Prostate gland (tissue), 2 donors: ENCODE results near the gene LPP.

Source experiments
- POLR2A ChIP-seq: fragments of 450-650 bp; IDR thresholded peaks from one replicate; pipeline ENCODE4 v1.6.1; 2016; ENCODE audit warnings: antibody characterized with exemption, mild to moderate bottlenecking
- TF ChIP-seq, protein P1 (sequence below), 4 experiments: fragments of 200-600 bp in 2 of 4; fragments of 450-650 bp in 2 of 4; sonication (generic) in 2 of 4; IDR thresholded peaks; 1 replicate in 3 of 4; 2 replicates in 1 of 4; pipeline ENCODE4 v1.5.1; 2016 to 2019; ENCODE audit warnings: antibody characterized with exemption in 4 of 4, mild to moderate bottlenecking in 2 of 4, moderate library complexity in 2 of 4

DNA sequence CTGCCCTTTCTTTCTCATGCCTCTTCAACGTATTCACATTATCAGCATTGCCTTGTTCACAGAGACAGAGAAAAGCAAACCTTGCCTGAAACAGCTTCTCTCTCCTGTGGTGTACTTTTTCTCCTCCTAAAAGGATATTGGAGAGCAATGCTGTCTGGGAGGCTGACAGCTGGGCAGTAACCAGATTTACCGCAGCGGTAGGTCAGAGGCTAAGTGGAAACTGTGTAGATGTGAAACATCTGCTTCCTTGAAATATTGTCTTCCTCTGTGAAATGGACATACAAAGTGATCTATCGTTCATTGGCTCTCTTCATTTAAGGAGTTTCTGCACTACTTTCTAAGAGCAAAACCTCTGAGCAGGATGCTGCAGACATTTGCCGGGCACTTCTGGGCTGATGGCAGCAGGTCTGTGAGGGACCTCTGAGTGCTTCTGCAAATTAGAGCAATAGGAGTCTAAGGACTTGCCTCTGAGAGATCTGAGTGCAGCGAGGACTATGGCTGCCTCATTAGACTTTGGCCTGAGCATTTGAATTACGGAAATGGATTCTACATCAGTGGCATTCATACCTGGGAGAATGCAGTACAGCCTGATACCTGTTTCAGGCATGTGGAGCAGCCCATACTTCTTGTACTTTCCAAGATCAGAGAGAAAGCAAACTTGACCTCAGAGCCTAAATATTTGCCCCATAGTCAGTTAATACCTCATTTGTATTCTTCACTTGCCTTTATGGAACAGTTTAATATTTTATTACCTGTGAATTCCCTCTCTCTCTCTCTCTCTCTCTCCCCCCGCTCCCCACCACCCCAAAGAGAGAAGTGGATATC is 757.3 kb downstream of the LPP start:
- TF ChIP-seq, protein P1, sequence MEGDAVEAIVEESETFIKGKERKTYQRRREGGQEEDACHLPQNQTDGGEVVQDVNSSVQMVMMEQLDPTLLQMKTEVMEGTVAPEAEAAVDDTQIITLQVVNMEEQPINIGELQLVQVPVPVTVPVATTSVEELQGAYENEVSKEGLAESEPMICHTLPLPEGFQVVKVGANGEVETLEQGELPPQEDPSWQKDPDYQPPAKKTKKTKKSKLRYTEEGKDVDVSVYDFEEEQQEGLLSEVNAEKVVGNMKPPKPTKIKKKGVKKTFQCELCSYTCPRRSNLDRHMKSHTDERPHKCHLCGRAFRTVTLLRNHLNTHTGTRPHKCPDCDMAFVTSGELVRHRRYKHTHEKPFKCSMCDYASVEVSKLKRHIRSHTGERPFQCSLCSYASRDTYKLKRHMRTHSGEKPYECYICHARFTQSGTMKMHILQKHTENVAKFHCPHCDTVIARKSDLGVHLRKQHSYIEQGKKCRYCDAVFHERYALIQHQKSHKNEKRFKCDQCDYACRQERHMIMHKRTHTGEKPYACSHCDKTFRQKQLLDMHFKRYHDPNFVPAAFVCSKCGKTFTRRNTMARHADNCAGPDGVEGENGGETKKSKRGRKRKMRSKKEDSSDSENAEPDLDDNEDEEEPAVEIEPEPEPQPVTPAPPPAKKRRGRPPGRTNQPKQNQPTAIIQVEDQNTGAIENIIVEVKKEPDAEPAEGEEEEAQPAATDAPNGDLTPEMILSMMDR (IDR thresholded peaks at IDR 0.05) = no peak
- TF ChIP-seq POLR2A = no peak
